Sigmoid colon (tissue), 3 donors: Measurements from ENCODE around the gene RXYLT1.

Source experiments
- CTCF ChIP-seq, 4 experiments: fragments of 450-650 bp in 3 of 4; fragments of 200-600 bp in 1 of 4; IDR thresholded peaks; one replicate each; pipeline ENCODE4 v1.5.1; 2016 to 2019; ENCODE audit warnings: antibody characterized with exemption in 4 of 4, mild to moderate bottlenecking in 3 of 4, moderate library complexity in 2 of 4
- POLR2A ChIP-seq, 2 donors: fragments of 450-650 bp; IDR thresholded peaks; one replicate each; pipeline ENCODE4 v1.6.1; 2016; ENCODE audit warnings: antibody characterized with exemption in 2 of 2, mild to moderate bottlenecking in 2 of 2, moderate library complexity in 2 of 2

- TF ChIP-seq CTCF (IDR thresholded peaks at IDR 0.05): no peak
- TF ChIP-seq POLR2A (IDR thresholded peaks at IDR 0.05): no peak
Observed at GRCh38 chr12:63855299-63855698, 75.6 kb downstream of the RXYLT1 start.
